ENCODE results near the gene GP5. TPM values are rescaled to one million over a fixed set of nuclear protein-coding genes. Genes with fewer than 3 reads are reported as not detected.

The GP5 gene
- total RNA-seq, 1 donor from 2014 or later: 0.23 TPM

GRCh38 chr3:194380326-194380725 is 18.7 kb downstream of the GP5 start:
- no peak overlapping the region for H3K27ac Mint-ChIP-seq (ENCODE audit: unreplicated experiment)
- H3K9me3 Mint-ChIP-seq (ENCODE audit: unreplicated experiment): no peaks in the 10 kb centered on the region
- no peak for TF ChIP-seq CTCF (IDR thresholded peaks at IDR 0.05; ENCODE audit: unreplicated experiment)
- H3K4me3 Mint-ChIP-seq (ENCODE audit: unreplicated experiment): no peak overlapping the region
- peaks cover 40% of the 10 kb centered on the region for H3K4me1 Mint-ChIP-seq (ENCODE audit: unreplicated experiment)
- H3K36me3 Mint-ChIP-seq (ENCODE audit: low read depth, unreplicated experiment): no peaks in the 10 kb centered on the region
- no peak for DNase-seq (ENCODE audit: low spot score)
- peaks cover 4% of the 10 kb centered on the region for H3K27me3 Mint-ChIP-seq (ENCODE audit: unreplicated experiment)

- no peak overlapping the region for H3K4me3 Mint-ChIP-seq (ENCODE audit: unreplicated experiment)
- H3K27ac Mint-ChIP-seq (ENCODE audit: unreplicated experiment): no peak overlapping the region
- peaks cover 42% of the 10 kb centered on the region for H3K4me1 Mint-ChIP-seq (ENCODE audit: unreplicated experiment)
- no peaks in the 10 kb centered on the region for H3K9me3 Mint-ChIP-seq (ENCODE audit: unreplicated experiment)
- H3K27me3 Mint-ChIP-seq (ENCODE audit: unreplicated experiment): peaks cover 6% of the 10 kb centered on the region
- no peaks in the 10 kb centered on the region for H3K36me3 Mint-ChIP-seq (ENCODE audit: low read depth, unreplicated experiment)
- DNase-seq (ENCODE audit: low spot score): no peak
- no peak for TF ChIP-seq CTCF (IDR thresholded peaks at IDR 0.05; ENCODE audit: unreplicated experiment)
Measured at GRCh38 chr3:194379651-194380050, 19.4 kb downstream of the GP5 start.

GRCh38 chr3:194379231-194379630 is 19.8 kb downstream of the GP5 start:
- DNase-seq (ENCODE audit: low spot score): no peak
- Mint-ChIP-seq H3K36me3 (ENCODE audit: low read depth, unreplicated experiment) (no peaks in the 10 kb centered on the region), H3K4me3 (ENCODE audit: unreplicated experiment) (no peak overlapping the region), H3K4me1 (ENCODE audit: unreplicated experiment) (peaks cover 42% of the 10 kb centered on the region), H3K9me3 (ENCODE audit: unreplicated experiment) (no peaks in the 10 kb centered on the region), H3K27ac (ENCODE audit: unreplicated experiment) (no peak overlapping the region), H3K27me3 (ENCODE audit: unreplicated experiment) (peaks cover 6% of the 10 kb centered on the region)
- TF ChIP-seq CTCF (IDR thresholded peaks at IDR 0.05; ENCODE audit: unreplicated experiment): no peak

DNA sequence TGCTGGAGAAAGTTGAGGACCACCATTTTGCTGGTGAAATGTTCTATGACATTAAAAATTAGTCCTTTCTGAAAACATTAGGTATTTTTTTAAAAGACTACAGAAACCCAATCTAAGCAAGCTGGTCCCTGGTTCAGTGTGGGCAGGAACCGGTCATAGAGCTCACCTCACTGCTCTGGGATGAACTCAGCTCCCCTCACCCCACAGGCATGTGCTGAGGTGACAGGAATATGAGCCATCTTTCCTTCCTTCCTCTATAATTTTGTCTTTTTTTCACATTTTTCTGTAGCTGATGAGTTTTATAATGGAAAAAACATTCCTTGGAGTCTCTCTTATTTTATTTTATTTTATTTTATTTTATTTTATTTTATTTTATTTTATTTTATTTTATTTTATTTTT is 21.4 kb downstream of the GP5 start:
- H3K27ac Mint-ChIP-seq (ENCODE audit: unreplicated experiment): no peak overlapping the region
- no peak overlapping the region for H3K4me3 Mint-ChIP-seq (ENCODE audit: unreplicated experiment)
- no peaks in the 10 kb centered on the region for H3K9me3 Mint-ChIP-seq (ENCODE audit: unreplicated experiment)
- TF ChIP-seq CTCF (IDR thresholded peaks at IDR 0.05; ENCODE audit: unreplicated experiment): no peak
- H3K36me3 Mint-ChIP-seq (ENCODE audit: low read depth, unreplicated experiment): peaks cover 2% of the 10 kb centered on the region
- DNase-seq (ENCODE audit: low spot score): no peak
- H3K27me3 Mint-ChIP-seq (ENCODE audit: unreplicated experiment): peaks cover 5% of the 10 kb centered on the region
- H3K4me1 Mint-ChIP-seq (ENCODE audit: unreplicated experiment): peaks cover 30% of the 10 kb centered on the region

DNA sequence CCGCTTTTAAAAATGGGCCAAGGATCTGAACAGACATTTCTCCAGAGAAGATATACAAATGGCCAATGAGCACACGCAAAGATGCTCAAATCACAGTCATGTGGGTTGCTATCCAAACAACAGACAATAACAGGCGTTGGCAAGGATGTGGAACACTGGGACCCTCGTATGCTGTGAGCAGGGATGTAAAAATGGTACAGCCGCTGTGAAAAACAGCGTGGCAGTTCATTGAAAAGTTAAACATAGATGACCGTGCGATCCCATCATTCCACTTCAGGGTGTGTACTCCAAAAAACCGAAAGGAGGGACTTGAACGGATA is 22.9 kb downstream of the GP5 start:
- no peaks in the 10 kb centered on the region for H3K9me3 Mint-ChIP-seq (ENCODE audit: unreplicated experiment)
- no peak overlapping the region for H3K4me3 Mint-ChIP-seq (ENCODE audit: unreplicated experiment)
- H3K36me3 Mint-ChIP-seq (ENCODE audit: low read depth, unreplicated experiment): peaks cover 7% of the 10 kb centered on the region
- no peak for DNase-seq (ENCODE audit: low spot score)
- peaks cover 22% of the 10 kb centered on the region for H3K4me1 Mint-ChIP-seq (ENCODE audit: unreplicated experiment)
- H3K27me3 Mint-ChIP-seq (ENCODE audit: unreplicated experiment): peaks cover 11% of the 10 kb centered on the region
- no peak for TF ChIP-seq CTCF (IDR thresholded peaks at IDR 0.05; ENCODE audit: unreplicated experiment)
- H3K27ac Mint-ChIP-seq (ENCODE audit: unreplicated experiment): peak overlapping the region; percentile 88
